DMS114 treated with DMSO at 0.1 percent for 48 hours (cell line): ENCODE results near the gene RCOR1.
A peak's percentile ranks its signal among the peaks of the same experiment; 100 is the strongest.

Experiments
- DNase-seq: peaks from one replicate; lab custom pipeline; 2025; ENCODE audit not compliant: unreplicated experiment; lab: John Stamatoyannopoulos, UW

RCOR1 gene

DNA sequence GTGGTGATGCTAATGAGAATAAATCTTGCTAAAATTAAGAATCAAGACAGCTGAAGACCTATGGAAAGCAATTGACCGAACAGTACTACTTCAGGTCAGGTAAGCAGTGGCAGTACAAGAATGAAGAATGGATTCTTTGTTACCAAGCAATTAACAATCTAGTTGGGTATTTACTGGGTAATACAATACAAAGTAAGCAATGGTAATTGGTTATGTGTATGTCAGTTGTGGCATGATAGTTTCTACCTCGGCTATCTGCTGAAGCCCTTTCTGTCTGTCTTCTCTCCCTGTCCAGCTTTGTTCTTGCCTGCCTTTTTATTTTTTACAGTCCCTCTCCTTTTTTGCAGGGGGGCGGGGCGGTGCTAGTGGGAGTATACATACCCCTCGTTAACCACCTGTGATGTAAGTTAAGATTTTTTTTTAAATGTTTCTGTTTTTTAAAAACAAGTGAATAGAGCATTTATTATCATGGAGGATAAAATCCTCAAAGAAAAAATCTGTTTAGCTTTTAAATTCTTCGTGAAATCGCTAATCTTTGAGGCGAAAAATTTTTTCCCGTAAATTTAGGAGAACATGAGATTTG lies 75.9 kb downstream of the RCOR1 start:
- no peak for DNase-seq

DNA sequence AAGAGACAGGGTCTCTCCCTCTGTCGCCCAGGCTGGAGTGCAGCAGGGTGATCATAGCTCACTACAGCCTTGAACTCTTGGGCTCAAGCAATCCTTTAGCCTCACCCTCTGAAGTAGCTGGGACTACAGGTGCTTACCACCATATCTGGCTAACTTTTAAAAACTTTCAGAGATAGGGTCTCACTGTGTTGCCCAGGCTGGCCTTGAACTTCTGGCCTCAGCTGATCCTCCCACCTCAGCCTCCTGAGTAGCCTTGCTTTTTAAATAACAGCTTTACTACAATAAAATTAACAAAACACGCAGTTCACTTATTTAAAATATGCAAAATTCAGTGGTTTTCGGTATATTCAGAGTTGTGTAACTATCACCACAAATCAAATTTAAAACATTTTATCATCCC lies 79.0 kb downstream of the RCOR1 start:
- no peak for DNase-seq

DNA sequence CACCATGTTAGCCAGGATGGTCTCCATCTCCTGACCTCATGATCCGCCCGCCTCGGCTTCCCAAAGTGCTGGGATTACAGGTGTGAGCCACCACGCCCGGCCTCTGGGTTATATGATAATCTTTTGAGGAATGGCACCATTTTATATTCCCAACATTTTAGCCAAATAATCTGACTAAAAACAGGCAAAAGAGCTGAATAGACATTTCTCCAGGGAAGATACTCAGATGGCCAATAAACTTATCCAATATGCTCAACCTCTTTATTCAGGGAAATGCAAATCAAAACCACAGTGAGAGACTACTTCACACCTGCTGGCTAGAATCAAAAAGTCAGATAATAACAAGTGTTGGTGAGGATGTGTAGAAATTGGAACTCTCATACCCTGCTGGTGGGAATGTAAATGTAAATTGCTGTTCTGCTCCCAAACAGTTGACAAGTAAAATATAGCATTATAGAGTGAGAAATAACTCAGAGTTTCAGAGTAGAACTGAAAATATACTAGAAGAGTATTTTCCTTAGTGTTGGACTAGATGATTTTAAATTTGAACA lies 80.0 kb downstream of the RCOR1 start:
- no peak for DNase-seq

DNA sequence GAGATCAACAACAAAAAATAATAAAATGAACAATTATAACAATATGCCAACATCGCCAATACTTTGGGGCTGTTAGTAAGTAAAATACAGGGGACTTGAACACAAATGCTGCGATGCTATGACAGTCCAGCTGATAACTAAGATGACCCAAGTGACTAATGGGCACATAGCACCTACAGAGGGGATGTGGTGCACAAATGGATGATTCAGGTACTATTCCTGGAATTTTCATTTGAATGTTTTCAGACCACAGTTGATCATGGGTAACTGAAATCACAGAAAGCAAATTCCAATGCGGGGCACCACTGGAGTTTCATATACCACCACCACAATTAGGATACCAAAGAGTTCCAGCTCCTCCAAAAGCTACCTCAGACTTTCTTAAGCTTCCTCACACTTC lies 82.9 kb downstream of the RCOR1 start:
- no peak for DNase-seq

DNA sequence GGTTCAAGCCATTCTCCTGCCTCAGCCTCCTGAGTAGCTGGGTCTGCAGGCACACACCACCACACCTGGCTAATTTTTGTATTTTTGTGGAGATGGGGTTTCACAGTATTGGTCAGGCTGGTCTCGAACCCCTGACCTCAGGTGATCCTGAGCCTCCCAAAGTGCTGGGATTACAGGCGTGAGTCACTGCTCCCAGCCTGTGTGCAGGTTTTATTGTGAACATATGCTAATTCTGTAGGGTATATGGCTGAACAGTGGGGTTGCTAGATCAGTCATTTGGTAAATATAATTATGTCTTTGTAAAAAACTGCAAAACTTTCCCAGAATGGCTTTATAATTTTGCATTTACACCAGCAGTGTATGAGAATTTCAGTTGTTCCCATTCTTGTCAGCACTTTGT lies 85.9 kb downstream of the RCOR1 start:
- DNase-seq, result no peak

DNA sequence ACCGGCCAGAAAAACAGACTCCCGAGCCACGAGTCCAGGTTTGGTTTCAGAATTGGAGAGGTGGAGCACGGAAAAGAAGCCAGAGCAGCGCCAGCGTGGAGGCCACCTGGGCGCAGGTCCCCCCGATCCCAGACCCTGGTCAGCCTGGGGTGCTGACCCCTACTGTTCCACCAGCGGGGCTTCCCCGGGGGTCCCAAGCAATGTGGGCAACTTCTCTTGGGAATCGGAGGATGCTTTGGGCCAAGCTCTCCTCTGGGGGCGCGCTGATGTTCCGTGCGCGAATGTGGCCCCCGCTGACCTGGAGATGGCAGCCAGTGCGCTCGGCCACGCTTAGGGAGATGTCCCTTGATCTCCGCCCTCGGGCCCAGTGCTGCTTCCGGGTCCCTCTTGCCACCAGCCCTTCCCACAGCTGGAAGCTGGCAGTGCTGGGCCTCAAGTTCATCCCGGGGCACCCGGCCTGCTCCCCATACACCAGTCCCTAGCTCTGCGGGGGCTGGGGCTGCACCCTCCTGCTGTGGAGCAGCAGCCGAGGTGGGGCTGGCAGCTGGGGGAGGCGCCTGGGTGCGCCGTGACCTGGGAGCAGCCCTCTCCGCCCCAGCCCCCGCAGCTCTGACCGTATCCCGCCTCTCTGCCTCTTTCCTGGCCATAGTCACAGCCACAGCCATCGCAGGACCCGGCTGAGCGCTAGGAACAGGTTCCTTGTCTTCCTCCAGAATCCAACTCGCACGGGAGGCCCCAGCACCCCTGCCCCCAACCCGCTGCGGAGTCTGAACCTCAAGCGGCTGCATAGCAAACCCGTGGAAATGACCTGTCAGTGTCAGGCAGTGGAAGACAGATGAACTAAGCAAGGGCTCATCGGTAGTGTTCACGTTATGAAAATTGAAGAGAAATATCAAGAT lies 91.2 kb downstream of the RCOR1 start:
- no peak for DNase-seq

DNA sequence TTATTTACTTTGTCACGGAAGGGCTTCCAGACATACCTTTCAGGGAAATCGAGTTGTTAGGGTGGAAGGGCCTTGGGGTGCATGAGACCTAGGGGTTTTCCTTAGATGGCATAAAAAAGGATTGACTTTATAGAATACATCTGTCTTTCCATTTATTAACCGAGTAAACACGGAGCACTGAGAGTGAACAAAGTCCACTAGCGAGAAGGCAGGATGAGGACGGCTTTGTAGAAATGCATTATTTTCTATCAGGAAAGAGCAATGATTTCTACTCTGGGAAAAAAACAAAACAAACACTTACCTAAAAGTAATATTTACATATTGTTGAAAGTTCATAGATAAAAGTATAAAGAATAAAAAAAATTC lies 91.8 kb downstream of the RCOR1 start:
- DNase-seq, result no peak

DNA sequence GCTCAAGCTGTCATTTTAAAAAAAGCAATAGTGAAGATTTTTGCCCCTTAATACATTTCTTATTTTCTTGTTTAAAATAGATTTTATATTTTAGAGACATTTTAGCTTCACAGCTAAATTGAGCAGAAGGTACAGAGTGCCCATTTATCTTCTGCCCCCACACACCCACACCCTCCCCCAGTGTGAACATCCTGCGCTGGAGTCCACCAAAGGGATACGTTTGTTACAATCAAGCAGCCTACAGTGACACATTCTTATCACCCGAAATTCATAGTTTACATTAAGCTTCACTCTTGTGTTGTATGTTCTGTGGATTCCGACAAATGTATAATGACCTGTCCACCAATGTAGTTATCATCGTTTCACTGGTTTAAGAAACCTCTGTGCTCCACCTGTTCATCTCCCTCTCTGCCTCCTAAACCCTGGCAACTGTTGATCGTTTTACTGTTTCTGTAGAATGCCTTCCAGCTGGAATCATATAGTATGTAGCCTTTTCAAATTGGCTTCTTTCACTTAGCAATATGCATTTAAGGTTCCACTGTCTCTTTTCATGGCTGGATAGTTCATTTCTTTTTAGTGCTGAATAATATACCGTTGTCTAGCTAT lies 93.8 kb downstream of the RCOR1 start:
- DNase-seq, result no peak

DNA sequence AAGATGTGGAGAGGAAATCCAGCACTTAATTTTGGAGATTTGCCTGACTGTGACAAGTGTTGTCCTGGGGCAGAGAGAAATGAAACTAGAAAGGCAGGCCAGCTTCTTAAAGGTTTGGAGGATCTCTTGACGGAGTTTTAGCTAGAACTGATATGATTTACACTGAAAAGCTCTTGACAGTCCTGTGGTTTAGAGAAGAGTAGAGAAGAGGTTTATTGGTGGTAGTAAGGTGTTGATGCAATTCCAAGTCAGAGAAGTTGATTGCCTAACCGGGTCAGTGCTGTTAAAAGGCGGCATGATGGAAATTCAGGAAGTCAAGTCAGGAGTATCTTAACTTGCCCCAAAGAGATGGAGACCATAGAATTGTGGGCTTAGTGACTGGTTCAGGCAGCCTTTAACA lies 95.8 kb downstream of the RCOR1 start:
- DNase-seq, result no peak

DNA sequence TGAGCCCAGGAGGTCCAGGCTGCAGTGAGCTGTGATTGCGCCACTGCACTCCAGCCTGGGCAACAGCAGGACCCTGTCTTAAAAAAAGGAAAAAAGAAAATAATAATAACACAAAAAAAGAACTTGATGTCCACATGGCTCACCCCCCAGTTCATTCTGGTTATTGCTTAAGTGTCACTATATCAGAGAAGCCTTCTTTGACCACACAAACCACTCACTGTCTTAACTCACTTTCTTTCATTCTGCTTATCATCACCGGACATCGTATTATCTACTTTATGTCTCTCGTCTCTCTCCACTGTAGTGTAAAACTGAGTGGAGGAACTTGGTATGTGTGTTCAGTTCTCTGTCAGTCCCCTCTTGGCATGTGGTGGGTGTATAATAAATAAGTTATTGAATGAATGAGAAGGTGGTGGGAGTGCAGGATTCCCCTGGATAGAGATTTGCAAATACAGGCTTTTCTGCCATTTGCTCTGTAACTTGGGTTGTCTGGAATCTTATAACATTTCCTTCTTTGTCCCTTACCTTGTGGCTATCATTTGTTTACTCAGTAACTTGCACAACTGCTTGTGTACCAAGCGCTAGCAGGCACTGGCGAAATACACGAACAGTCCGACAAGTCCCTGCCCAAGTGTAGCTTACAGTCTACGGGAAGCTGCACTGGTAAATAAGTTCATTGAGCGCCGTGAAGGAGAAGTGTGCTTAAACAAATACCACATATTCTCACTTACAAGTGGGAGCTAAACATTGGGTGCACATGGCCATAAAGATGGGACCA lies 98.2 kb downstream of the RCOR1 start:
- no peak for DNase-seq

DNA sequence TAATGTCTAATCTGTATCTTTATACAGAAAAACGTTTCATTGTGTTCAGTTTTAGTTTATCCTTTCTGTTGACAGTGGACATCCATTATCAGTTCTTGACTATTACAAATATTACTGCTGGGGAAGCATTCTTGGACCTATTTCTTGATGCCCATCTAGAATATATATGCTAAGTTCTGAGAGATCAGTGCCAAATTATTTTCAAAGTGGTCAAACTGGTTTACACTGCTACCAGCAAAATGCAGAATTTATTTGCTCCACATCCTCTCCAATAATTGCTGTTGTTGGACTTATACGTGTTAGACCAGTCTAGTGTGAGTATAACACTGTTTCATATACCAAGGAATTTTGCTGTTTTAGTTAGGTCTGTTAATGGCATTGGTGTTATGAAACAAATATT lies 99.3 kb downstream of the RCOR1 start:
- no peak for DNase-seq

DNA sequence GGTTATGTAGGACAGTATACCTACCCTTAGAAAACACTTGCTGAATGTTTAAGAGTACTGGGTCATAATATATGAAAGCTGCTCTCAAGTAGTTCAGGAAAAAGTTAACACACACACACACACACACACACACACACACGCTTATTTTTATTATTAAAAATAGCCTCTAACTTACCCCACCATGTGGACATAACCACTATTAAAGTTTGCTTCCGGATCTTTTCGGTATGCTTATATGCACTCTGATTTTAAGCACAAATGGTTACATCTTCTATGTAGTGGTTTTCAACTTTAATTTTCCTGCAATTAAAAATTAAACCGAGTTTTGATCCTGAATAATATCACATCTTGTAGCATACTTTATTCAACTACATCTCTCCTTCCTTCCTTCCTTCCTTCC lies 99.9 kb downstream of the RCOR1 start:
- DNase-seq, result no peak

DNA sequence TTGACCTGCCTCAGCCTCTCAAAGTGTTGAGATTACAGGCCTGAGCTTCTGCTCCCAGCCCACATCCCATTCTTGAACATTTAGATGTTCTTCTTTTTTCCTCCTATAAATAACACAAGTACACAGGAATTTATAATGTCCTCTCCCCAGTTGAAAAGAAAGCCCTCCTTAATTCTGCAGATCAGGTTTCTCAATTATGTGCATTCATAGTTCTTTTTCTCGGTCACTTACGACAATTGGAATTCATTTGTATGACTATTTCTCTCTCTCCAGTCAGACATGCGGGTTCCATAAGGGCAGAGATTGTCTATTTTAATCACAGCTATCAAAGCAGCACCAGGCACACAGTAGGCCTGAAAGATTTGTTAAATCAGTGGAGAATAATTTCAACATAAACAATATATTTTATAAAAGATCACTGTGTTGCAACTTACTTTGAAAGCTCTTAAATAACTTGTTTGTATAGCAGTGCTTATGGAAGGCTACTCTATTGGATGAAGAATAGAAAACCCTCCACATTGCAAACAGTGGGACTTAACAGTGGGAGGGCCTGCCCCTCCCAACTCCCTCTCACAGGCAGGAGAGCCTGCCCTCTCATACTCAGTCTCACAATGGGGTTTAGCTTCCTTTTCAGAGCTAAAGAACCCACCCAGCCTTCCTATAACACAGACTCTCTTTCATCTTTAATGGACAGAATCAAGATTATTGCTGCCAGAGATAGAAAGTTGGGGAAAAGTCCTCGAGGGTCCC lies 100.7 kb downstream of the RCOR1 start:
- DNase-seq, result no peak

DNA sequence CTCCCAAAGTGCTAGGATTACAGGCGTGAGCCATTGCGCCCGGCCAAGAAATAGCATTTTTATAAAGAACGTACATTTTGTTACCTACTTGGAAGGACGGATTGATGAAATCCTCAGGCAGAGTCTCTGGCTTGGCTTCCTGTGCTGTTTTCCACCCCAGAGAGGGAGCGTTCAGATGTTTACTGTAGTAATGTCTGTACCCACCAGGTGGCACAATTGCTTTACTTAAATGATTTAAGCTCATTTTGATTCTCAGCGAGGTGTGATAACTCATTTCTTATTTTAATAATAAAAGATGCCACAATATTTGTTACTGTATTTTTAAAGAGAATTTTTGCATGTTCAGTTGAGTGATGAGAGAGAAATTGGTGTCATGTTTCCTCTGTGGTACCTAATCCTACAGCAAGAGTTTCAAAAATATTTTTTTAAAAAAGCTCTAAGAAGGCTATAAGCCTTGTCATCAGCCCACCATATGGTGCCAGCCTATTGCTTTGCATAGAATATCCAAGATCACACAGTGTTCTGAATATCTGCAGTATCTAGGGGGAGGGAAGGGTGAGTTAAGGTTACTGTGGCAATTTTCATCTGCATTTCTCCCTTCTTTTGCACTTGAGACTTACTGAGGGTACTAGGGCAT lies 102.2 kb downstream of the RCOR1 start:
- DNase-seq, result peak; percentile 63

DNA sequence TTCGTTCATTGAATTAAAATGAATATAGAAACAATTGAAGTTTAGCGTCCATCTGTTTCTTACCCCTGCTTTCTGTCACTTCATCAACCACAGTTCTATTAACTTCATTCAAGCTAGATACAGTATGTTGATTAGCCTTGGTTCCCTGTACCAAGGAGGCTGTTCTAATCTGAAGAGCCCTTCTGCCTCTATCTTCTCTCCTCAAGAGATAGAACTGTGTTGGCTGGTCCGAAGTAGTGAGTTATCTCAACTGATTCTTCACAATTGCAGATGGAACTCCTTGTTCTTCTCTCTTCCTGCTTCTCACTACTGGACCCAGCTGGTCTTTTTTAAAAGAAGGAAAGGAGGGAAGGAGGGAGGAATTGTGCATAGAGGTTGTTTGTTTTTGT lies 102.7 kb downstream of the RCOR1 start:
- DNase-seq, result no peak

DNA sequence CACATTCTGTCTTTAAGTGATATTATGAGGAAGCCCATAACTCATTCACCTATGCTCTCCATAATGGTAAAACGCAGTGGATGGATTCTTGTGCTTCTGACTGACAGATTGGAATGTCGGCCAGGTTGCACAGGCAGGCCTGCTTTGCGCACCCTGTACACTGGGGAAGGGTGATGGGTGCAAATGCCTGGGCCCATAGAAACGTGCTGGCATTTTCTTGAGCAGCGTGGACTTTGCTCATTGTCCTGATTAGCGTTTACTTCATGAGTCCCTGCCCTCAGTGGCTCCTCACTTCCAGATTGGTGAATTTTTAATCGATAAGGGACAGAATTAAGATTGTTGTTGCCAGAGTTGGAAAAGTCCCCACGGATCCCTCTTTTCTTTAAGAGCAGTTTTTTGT lies 103.9 kb downstream of the RCOR1 start:
- no peak for DNase-seq

DNA sequence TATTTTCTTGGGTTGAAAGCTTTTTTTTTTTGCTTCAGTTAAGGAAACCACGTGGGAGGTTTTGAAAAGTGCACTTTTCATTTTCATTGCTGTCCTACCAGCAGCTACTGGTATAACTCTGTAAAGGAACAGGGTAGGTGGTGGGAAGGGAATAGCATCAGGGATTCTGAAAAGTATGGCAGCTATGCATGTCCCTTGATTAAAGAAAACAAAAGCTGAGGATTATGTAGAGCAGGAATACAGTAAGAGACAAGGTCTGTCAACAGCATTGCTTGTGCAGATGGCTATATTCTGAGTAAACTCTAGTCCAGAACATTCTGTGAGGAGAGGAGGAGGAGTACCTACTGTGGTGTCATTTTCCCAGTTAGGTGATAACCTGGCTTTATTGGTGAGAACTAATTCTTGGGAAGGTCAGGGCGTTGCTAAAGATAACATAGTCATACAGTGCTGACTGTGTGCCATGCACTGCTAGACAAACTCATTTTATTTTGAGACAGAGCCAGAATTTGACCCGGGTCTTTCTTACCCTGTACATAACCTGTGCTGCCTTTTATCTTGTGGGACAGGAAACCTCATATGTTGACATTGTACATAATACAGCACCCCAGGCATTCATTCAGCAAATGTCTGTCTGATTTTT lies 104.5 kb downstream of the RCOR1 start:
- DNase-seq, result no peak

DNA sequence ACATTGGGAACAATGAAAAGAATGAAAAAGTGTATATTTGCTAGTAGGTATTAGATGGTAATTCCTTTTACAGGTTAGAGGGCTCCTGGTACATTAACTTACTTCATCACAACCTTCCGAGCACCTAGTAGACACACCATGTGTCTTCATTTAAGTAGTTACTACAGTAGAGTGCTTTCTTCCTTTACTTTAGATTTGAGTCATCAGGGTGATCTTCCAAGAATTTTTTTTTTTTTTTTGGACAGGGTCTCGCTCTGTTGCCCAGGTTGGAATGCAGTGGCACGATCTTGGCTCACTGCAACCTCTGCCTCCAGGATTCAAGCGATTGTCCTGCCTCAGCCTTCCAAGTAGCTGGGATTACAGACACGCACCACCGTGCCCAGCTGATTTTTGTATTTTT lies 105.1 kb downstream of the RCOR1 start:
- no peak for DNase-seq

DNA sequence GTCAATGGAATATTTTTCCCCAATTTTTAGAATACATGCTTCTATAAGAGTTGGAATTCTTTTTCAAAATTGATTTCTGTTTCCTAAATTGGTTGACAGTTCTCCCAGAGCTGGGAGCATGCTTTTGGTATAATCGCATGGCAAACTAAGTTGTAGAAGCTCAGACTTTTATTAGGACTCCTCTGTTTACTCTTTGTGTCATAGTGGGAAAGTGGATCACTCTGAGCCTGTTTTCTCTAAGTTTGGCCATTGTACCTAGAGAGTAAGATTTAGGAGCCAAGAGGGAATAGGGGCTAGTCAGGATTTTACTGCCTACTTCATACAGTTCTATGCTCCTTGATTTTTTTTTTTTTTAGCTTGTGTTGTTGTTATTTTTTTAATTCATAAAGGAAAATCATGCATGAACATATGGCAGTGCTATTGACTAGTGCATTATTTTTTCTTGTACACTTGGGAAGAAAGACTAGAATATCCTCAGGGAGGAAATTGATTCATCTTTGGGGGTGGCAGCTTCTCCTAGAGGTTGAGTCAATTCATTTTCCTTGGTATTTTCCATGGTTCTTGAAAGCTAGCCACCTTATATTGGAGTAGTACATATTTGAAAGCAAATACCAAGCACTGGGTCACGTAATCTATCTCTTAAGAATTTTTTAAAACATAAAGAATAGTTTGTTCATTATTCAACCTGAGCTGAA lies 107.1 kb downstream of the RCOR1 start:
- no peak for DNase-seq
